ENCODE results near the gene RTP3.

- no peak for TF ChIP-seq EGR1 (IDR thresholded peaks at IDR 0.05)
- TF ChIP-seq YY1 (IDR thresholded peaks at IDR 0.05; ENCODE audit: low read depth) = no peak
- TF ChIP-seq CREB1 (IDR thresholded peaks at IDR 0.05; ENCODE audit: low read depth) = no peak
- no peak for TF ChIP-seq TAF1 (IDR thresholded peaks at IDR 0.05; ENCODE audit: low read depth)
- TF ChIP-seq EP300 (IDR thresholded peaks at IDR 0.05; ENCODE audit: borderline replicate concordance) = no peak
Observed at GRCh38 chr3:46542801-46543201, 45.0 kb downstream of the RTP3 start.
